PC-3 (cell line): ENCODE results near the gene TMTC2. TPM values are rescaled to one million over a fixed set of nuclear protein-coding genes. Genes with fewer than 3 reads are reported as not detected.

Source experiments
- ATAC-seq: fragments of 200-7000 bp; cut with Tn5 transposase; 2 replicates; pipeline ENCODE4 v1.9.1; 2020; ENCODE audit warnings: mild to moderate bottlenecking, moderate library complexity
- BruUV-seq: library from RNA; stranded (reverse); fragments of 400-500 nt; replicated peaks from 2 replicates; lab custom pipeline; 2021; lab: Mats Ljungman, UMichigan
- CTCF ChIA-PET: fragments of 300-600 bp; sonication (Branson Sonifier 250); formaldehyde crosslinking; loops from one replicate; lab custom pipeline; 2022; ENCODE audit warnings: antibody characterized with exemption; lab: Charles Lee
- POLR2A ChIA-PET: fragments of 300-600 bp; sonication (Branson Sonifier 250); formaldehyde crosslinking; loops from one replicate; lab custom pipeline; 2022; ENCODE audit warnings: antibody characterized with exemption; ENCODE audit not compliant: unreplicated experiment; lab: Charles Lee
- DNase-seq: peaks from one replicate; pipeline ENCODE4 v3.0.0-alpha.2; 2015
- H2AFZ ChIP-seq: fragments of 300-600 bp; sonication (generic); 2 replicates; pipeline ENCODE4 v1.6.0; 2016; ENCODE audit warnings: antibody characterized with exemption, low read length
- H3F3A ChIP-seq: fragments of 300-600 bp; sonication (generic); one replicate; pipeline ENCODE4 v1.6.0; 2017; ENCODE audit warnings: antibody characterized with exemption, low read length, control low read depth, mild to moderate bottlenecking; ENCODE audit not compliant: unreplicated experiment
- H3K27ac ChIP-seq: fragments of 300-600 bp; sonication (generic); 2 replicates; pipeline ENCODE4 v1.5.1; 2016; ENCODE audit warnings: mild to moderate bottlenecking, low read length
- H3K27me3 ChIP-seq: fragments of 300-600 bp; sonication (generic); 2 replicates; pipeline ENCODE4 v1.6.1; 2016; ENCODE audit warnings: low read length, mixed read lengths
- H3K36me3 ChIP-seq: fragments of 300-600 bp; sonication (generic); 2 replicates; pipeline ENCODE4 v1.6.1; 2016; ENCODE audit warnings: low read depth, mixed run types, low read length, mixed read lengths
- H3K4me1 ChIP-seq: fragments of 300-600 bp; sonication (generic); 2 replicates; pipeline ENCODE4 v1.5.1; 2016; ENCODE audit warnings: low read length; ENCODE audit not compliant: insufficient read depth
- H3K4me2 ChIP-seq: fragments of 300-600 bp; sonication (generic); 2 replicates; pipeline ENCODE4 v1.6.0; 2016; ENCODE audit warnings: low read length
- H3K4me3 ChIP-seq: fragments of 300-600 bp; sonication (generic); 2 replicates; pipeline ENCODE4 v1.5.1; 2016; ENCODE audit warnings: mild to moderate bottlenecking, low read length, mixed read lengths
- H3K79me2 ChIP-seq: fragments of 300-600 bp; sonication (generic); 2 replicates; pipeline ENCODE4 v1.6.1; 2017; ENCODE audit warnings: low read length, mixed read lengths
- H3K9ac ChIP-seq: fragments of 300-600 bp; sonication (generic); 2 replicates; pipeline ENCODE4 v1.6.0; 2016; ENCODE audit warnings: mild to moderate bottlenecking, low read length
- H3K9me2 ChIP-seq: fragments of 300-600 bp; sonication (generic); replicated peaks from 2 replicates; pipeline ENCODE4 v1.6.1; 2016; ENCODE audit warnings: mixed run types, low read length, mixed read lengths
- H3K9me3 ChIP-seq: fragments of 300-600 bp; sonication (generic); 2 replicates; pipeline ENCODE4 v1.6.1; 2016; ENCODE audit warnings: low read length, mixed read lengths
- H4K20me1 ChIP-seq: fragments of 300-600 bp; sonication (generic); 2 replicates; pipeline ENCODE4 v1.6.1; 2016; ENCODE audit warnings: low read length, mixed read lengths
- CTCF ChIP-seq: fragments of 300-600 bp; sonication (generic); conservative IDR thresholded peaks from 2 replicates; pipeline ENCODE4 v1.5.1; 2017; ENCODE audit warnings: antibody characterized with exemption, low read depth, mild to moderate bottlenecking, low read length
- EZH2 ChIP-seq: fragments of 300-600 bp; sonication (generic); IDR thresholded peaks from one replicate; pipeline ENCODE4 v1.6.1; 2017; ENCODE audit warnings: antibody characterized with exemption, mild to moderate bottlenecking, low read length; ENCODE audit not compliant: unreplicated experiment
- EZH2phosphoT487 ChIP-seq: fragments of 300-600 bp; sonication (generic); IDR thresholded peaks from 2 replicates; pipeline ENCODE4 v1.6.1; 2018; ENCODE audit warnings: mild to moderate bottlenecking, antibody characterized with exemption, low read length, borderline replicate concordance
- intact Hi-C: fragments of 100-400 bp; cut with micrococcal nuclease; formaldehyde crosslinking; loops from 2 replicates; pipeline ENCODE4 v1.9.0; 2023
- total RNA-seq: library from RNA; depleted of rRNA; stranded (reverse); fragments of >200 nt; gene quantifications from 2 replicates; pipeline ENCODE4 v1.2.3, GENCODE V29; 2014

Gene TMTC2
- total RNA-seq, 1 experiment from 2014 or later, result 10.7 TPM

GRCh38 chr12:83082690-83083276 lies 396.1 kb downstream of the TMTC2 start:
- no peak overlapping the region for H3K4me2 ChIP-seq
- H3K9me3 ChIP-seq, result no peaks in the 10 kb centered on the region
- H2AFZ ChIP-seq, result no peak overlapping the region
- no peak for TF ChIP-seq CTCF
- no peak for TF ChIP-seq EZH2
- no peak for TF ChIP-seq EZH2phosphoT487
- H3K9ac ChIP-seq, result no peak overlapping the region
- ChIA-PET POLR2A (no interaction called here), CTCF (no interaction called here)
- no peaks in the 10 kb centered on the region for H3K27me3 ChIP-seq
- H3K27ac ChIP-seq, result no peak overlapping the region
- no peaks in the 10 kb centered on the region for H3K9me2 ChIP-seq
- intact Hi-C loops, result no loop called here
- no peak overlapping the region for H3K4me3 ChIP-seq
- no peaks in the 10 kb centered on the region for H3K79me2 ChIP-seq
- BruUV-seq, result no TSS peak
- H4K20me1 ChIP-seq, result no peaks in the 10 kb centered on the region
- DNase-seq (no peak), ATAC-seq (no peak)
- no peaks in the 10 kb centered on the region for H3K4me1 ChIP-seq
- H3F3A ChIP-seq, result no peaks in the 10 kb centered on the region
- no peaks in the 10 kb centered on the region for H3K36me3 ChIP-seq

DNA sequence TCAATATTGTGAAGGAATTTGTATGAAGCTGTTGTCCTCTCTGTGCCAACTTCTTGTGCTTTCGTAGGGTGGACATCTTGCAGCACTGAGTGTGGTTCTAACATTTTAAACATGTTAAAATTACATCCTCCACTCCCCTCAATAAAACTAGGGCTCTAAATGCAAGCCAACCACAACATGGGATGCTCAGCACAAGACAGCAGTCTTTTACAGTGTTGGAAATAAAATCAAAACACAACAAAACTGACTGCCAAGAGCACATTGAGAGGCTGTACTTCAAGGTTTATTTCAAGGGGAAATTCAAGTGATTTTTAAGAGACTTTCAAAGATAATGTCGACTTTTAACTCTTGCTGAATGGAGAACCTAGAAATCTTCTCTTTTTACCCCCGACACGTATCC lies 396.9 kb downstream of the TMTC2 start:
- H3F3A ChIP-seq, result no peaks in the 10 kb centered on the region
- no peak overlapping the region for H3K4me3 ChIP-seq
- no peaks in the 10 kb centered on the region for H4K20me1 ChIP-seq
- no peak overlapping the region for H3K9ac ChIP-seq
- H3K79me2 ChIP-seq, result no peaks in the 10 kb centered on the region
- H3K27me3 ChIP-seq, result no peaks in the 10 kb centered on the region
- H3K36me3 ChIP-seq, result no peaks in the 10 kb centered on the region
- H3K9me3 ChIP-seq, result no peaks in the 10 kb centered on the region
- H3K4me1 ChIP-seq, result no peaks in the 10 kb centered on the region
- no TSS peak for BruUV-seq
- TF ChIP-seq EZH2phosphoT487 (no peak), EZH2 (no peak), CTCF (no peak)
- DNase-seq (no peak), ATAC-seq (no peak)
- H3K4me2 ChIP-seq, result no peak overlapping the region
- POLR2A ChIA-PET, result no interaction called here
- no peak overlapping the region for H3K27ac ChIP-seq
- CTCF ChIA-PET, result no interaction called here
- no peak overlapping the region for H2AFZ ChIP-seq
- intact Hi-C loops, result no loop called here
- no peaks in the 10 kb centered on the region for H3K9me2 ChIP-seq

- no peak for ATAC-seq
- intact Hi-C loops, result no loop called here
- Histone ChIP-seq H3K4me2 (no peak overlapping the region), H3K4me3 (no peak overlapping the region), H3F3A (no peaks in the 10 kb centered on the region), H3K9me3 (no peaks in the 10 kb centered on the region), H3K27me3 (no peaks in the 10 kb centered on the region), H4K20me1 (no peaks in the 10 kb centered on the region), H3K79me2 (no peaks in the 10 kb centered on the region), H3K27ac (no peak overlapping the region), H2AFZ (no peak overlapping the region), H3K36me3 (no peaks in the 10 kb centered on the region), H3K9ac (no peak overlapping the region), H3K4me1 (no peaks in the 10 kb centered on the region), H3K9me2 (no peaks in the 10 kb centered on the region)
- POLR2A ChIA-PET, result no interaction called here
- DNase-seq, result no peak
- no TSS peak for BruUV-seq
- CTCF ChIA-PET, result no interaction called here
- TF ChIP-seq EZH2 (no peak), CTCF (no peak), EZH2phosphoT487 (no peak)
These were observed 398.0 kb downstream of the TMTC2 start for GRCh38 chr12:83084516-83085234.
